ENCODE measurements around the gene OR4E1.

The OR4E1 gene

GRCh38 chr14:21680072-21680471, 6.5 kb upstream of the OR4E1 start:
- Mint-ChIP-seq H3K4me1 (ENCODE audit: low read depth) (no peaks in the 10 kb centered on the region), H3K27ac (no peak overlapping the region), H3K27me3 (ENCODE audit: low read depth) (peaks cover 12% of the 10 kb centered on the region), H3K4me3 (no peak overlapping the region), H3K9me3 (no peaks in the 10 kb centered on the region), H3K36me3 (ENCODE audit: low read depth) (no peaks in the 10 kb centered on the region)
- no peak for DNase-seq (ENCODE audit: low spot score)

GRCh38 chr14:21675566-21675965, 1.9 kb upstream of the OR4E1 start:
- Mint-ChIP-seq H3K4me1 (ENCODE audit: low read depth) (no peaks in the 10 kb centered on the region), H3K4me3 (no peak overlapping the region), H3K9me3 (peaks cover 5% of the 10 kb centered on the region), H3K27me3 (ENCODE audit: low read depth) (peaks cover 6% of the 10 kb centered on the region), H3K27ac (no peak overlapping the region), H3K36me3 (ENCODE audit: low read depth) (no peaks in the 10 kb centered on the region)
- no peak for DNase-seq (ENCODE audit: low spot score)

- no peaks in the 10 kb centered on the region for H3K36me3 Mint-ChIP-seq (ENCODE audit: low read depth)
- DNase-seq (ENCODE audit: low spot score): no peak
- H3K9me3 Mint-ChIP-seq: peaks cover 5% of the 10 kb centered on the region
- H3K27me3 Mint-ChIP-seq (ENCODE audit: low read depth): peaks cover 8% of the 10 kb centered on the region
- no peak overlapping the region for H3K4me3 Mint-ChIP-seq
- H3K27ac Mint-ChIP-seq: no peak overlapping the region
- no peaks in the 10 kb centered on the region for H3K4me1 Mint-ChIP-seq (ENCODE audit: low read depth)
These were observed 1.5 kb downstream of the OR4E1 start for GRCh38 chr14:21672116-21672515.

- H3K36me3 Mint-ChIP-seq (ENCODE audit: low read depth): no peaks in the 10 kb centered on the region
- no peak for DNase-seq (ENCODE audit: low spot score)
- no peak overlapping the region for H3K4me3 Mint-ChIP-seq
- no peaks in the 10 kb centered on the region for H3K4me1 Mint-ChIP-seq (ENCODE audit: low read depth)
- peaks cover 8% of the 10 kb centered on the region for H3K27me3 Mint-ChIP-seq (ENCODE audit: low read depth)
- no peak overlapping the region for H3K27ac Mint-ChIP-seq
- H3K9me3 Mint-ChIP-seq: peaks cover 5% of the 10 kb centered on the region
These were observed 2.2 kb downstream of the OR4E1 start for GRCh38 chr14:21671371-21671770.

- peaks cover 8% of the 10 kb centered on the region for H3K27me3 Mint-ChIP-seq (ENCODE audit: low read depth)
- H3K4me3 Mint-ChIP-seq: no peak overlapping the region
- H3K36me3 Mint-ChIP-seq (ENCODE audit: low read depth): no peaks in the 10 kb centered on the region
- H3K9me3 Mint-ChIP-seq: no peaks in the 10 kb centered on the region
- no peak overlapping the region for H3K27ac Mint-ChIP-seq
- H3K4me1 Mint-ChIP-seq (ENCODE audit: low read depth): no peaks in the 10 kb centered on the region
- no peak for DNase-seq (ENCODE audit: low spot score)
These were observed 4.3 kb downstream of the OR4E1 start for GRCh38 chr14:21669284-21669683.

GRCh38 chr14:21668377-21668776, 5.2 kb downstream of the OR4E1 start:
- Mint-ChIP-seq H3K9me3 (no peaks in the 10 kb centered on the region), H3K27ac (no peak overlapping the region), H3K36me3 (ENCODE audit: low read depth) (no peaks in the 10 kb centered on the region), H3K4me1 (ENCODE audit: low read depth) (no peaks in the 10 kb centered on the region), H3K4me3 (no peak overlapping the region), H3K27me3 (ENCODE audit: low read depth) (peaks cover 10% of the 10 kb centered on the region)
- no peak for DNase-seq (ENCODE audit: low spot score)

- no peak for DNase-seq (ENCODE audit: low spot score)
- Mint-ChIP-seq H3K9me3 (no peaks in the 10 kb centered on the region), H3K4me3 (no peak overlapping the region), H3K27ac (no peak overlapping the region), H3K27me3 (ENCODE audit: low read depth) (peaks cover 4% of the 10 kb centered on the region), H3K36me3 (ENCODE audit: low read depth) (no peaks in the 10 kb centered on the region), H3K4me1 (ENCODE audit: low read depth) (no peaks in the 10 kb centered on the region)
These were observed 16.6 kb downstream of the OR4E1 start for GRCh38 chr14:21656980-21657379.

GRCh38 chr14:21654215-21654614, 19.4 kb downstream of the OR4E1 start:
- Mint-ChIP-seq H3K4me3 (no peak overlapping the region), H3K4me1 (ENCODE audit: low read depth) (no peaks in the 10 kb centered on the region), H3K27me3 (ENCODE audit: low read depth) (peaks cover 11% of the 10 kb centered on the region), H3K27ac (no peak overlapping the region), H3K9me3 (no peaks in the 10 kb centered on the region), H3K36me3 (ENCODE audit: low read depth) (no peaks in the 10 kb centered on the region)
- DNase-seq (ENCODE audit: low spot score): no peak

- no peak within 1 kb of the TSS for H3K4me3 Mint-ChIP-seq
- no peaks in the 10 kb centered on the region for H3K36me3 Mint-ChIP-seq (ENCODE audit: low read depth)
- H3K27me3 Mint-ChIP-seq (ENCODE audit: low read depth): peaks cover 9% of the 10 kb centered on the region
- DNase-seq (ENCODE audit: low spot score): no peak
- H3K4me1 Mint-ChIP-seq (ENCODE audit: low read depth): no peaks in the 10 kb centered on the region
- no peaks in the 10 kb centered on the region for H3K9me3 Mint-ChIP-seq
- no peak within 1 kb of the TSS for H3K27ac Mint-ChIP-seq
These were observed 20.2 kb downstream of the OR4E1 start, which contains the start of gene OR4E2 for GRCh38 chr14:21653331-21653885. OR4E2 (plus strand) TSS chr14:21653835; CDS start chr14:21665083, 11,248 bp downstream.

- H3K36me3 Mint-ChIP-seq (ENCODE audit: low read depth): no peaks in the 10 kb centered on the region
- no peaks in the 10 kb centered on the region for H3K4me1 Mint-ChIP-seq (ENCODE audit: low read depth)
- peaks cover 8% of the 10 kb centered on the region for H3K27me3 Mint-ChIP-seq (ENCODE audit: low read depth)
- H3K27ac Mint-ChIP-seq: no peak overlapping the region
- H3K9me3 Mint-ChIP-seq: no peaks in the 10 kb centered on the region
- DNase-seq (ENCODE audit: low spot score): no peak
- no peak overlapping the region for H3K4me3 Mint-ChIP-seq
These were observed 21.3 kb downstream of the OR4E1 start for GRCh38 chr14:21652209-21652808.

- no peaks in the 10 kb centered on the region for H3K4me1 Mint-ChIP-seq (ENCODE audit: low read depth)
These were observed 26.2 kb downstream of the OR4E1 start for GRCh38 chr14:21647380-21647779.

GRCh38 chr14:21643407-21643806, 30.2 kb downstream of the OR4E1 start:
- Mint-ChIP-seq H3K36me3 (ENCODE audit: low read depth) (no peaks in the 10 kb centered on the region), H3K27me3 (ENCODE audit: low read depth) (no peaks in the 10 kb centered on the region), H3K4me3 (peak overlapping the region; percentile 36), H3K9me3 (no peaks in the 10 kb centered on the region), H3K4me1 (ENCODE audit: low read depth) (no peaks in the 10 kb centered on the region), H3K27ac (no peak overlapping the region)
- no peak for DNase-seq (ENCODE audit: low spot score)

More at GRCh38 chr14:21647380-21647779, 26.2 kb downstream of the OR4E1 start:
- no peaks in the 10 kb centered on the region for H3K36me3 Mint-ChIP-seq (ENCODE audit: low read depth)
- no peak overlapping the region for H3K4me3 Mint-ChIP-seq
- no peak overlapping the region for H3K27ac Mint-ChIP-seq
- H3K9me3 Mint-ChIP-seq: no peaks in the 10 kb centered on the region
- H3K27me3 Mint-ChIP-seq (ENCODE audit: low read depth): peaks cover 8% of the 10 kb centered on the region
- no peak for DNase-seq (ENCODE audit: low spot score)

- DNase-seq (ENCODE audit: low spot score): no peak
- H3K36me3 Mint-ChIP-seq (ENCODE audit: low read depth): no peaks in the 10 kb centered on the region
- no peak overlapping the region for H3K27ac Mint-ChIP-seq
- no peaks in the 10 kb centered on the region for H3K9me3 Mint-ChIP-seq
- H3K4me1 Mint-ChIP-seq (ENCODE audit: low read depth): no peaks in the 10 kb centered on the region
- no peaks in the 10 kb centered on the region for H3K27me3 Mint-ChIP-seq (ENCODE audit: low read depth)
- no peak overlapping the region for H3K4me3 Mint-ChIP-seq
These were observed 30.9 kb downstream of the OR4E1 start for GRCh38 chr14:21642683-21643082.

GRCh38 chr14:21634840-21635239, 38.8 kb downstream of the OR4E1 start, which contains the start of gene OR10G2:
OR10G2 (minus strand) TSS chr14:21634940; CDS start chr14:21634842, 98 bp downstream.
- H3K4me3 Mint-ChIP-seq: no peak within 1 kb of the TSS

GRCh38 chr14:21631084-21631483, 42.5 kb downstream of the OR4E1 start:
- Mint-ChIP-seq H3K27me3 (ENCODE audit: low read depth) (peaks cover 6% of the 10 kb centered on the region), H3K4me3 (no peak overlapping the region), H3K36me3 (ENCODE audit: low read depth) (no peaks in the 10 kb centered on the region), H3K9me3 (no peaks in the 10 kb centered on the region), H3K27ac (no peak overlapping the region), H3K4me1 (ENCODE audit: low read depth) (no peaks in the 10 kb centered on the region)
- DNase-seq (ENCODE audit: low spot score): no peak

More at GRCh38 chr14:21634840-21635239, 38.8 kb downstream of the OR4E1 start, which contains the start of gene OR10G2:
- Mint-ChIP-seq H3K9me3 (no peaks in the 10 kb centered on the region), H3K4me1 (ENCODE audit: low read depth) (no peaks in the 10 kb centered on the region), H3K27ac (no peak within 1 kb of the TSS), H3K36me3 (ENCODE audit: low read depth) (no peaks in the 10 kb centered on the region), H3K27me3 (ENCODE audit: low read depth) (no peaks in the 10 kb centered on the region)
- DNase-seq (ENCODE audit: low spot score): no peak
